ENCODE data around the gene B9D1. TPM values are rescaled to one million over a fixed set of nuclear protein-coding genes. Genes with fewer than 3 reads are reported as not detected.

B9D1 gene
- total and polyA plus RNA-seq, 9 of the 15 experiments (the other 6 are each of a cell fraction or from before 2014, with no cell fraction given) = 8.9 to 28.0 (median 17.9) TPM

- no peak for TF ChIP-seq CREM (IDR thresholded peaks at IDR 0.05; ENCODE audit: low read depth)
- TF ChIP-seq ATF1 (CRISPR knock-in tag; IDR thresholded peaks at IDR 0.05) = no peak
- TF ChIP-seq ATF1 (tag; IDR thresholded peaks at IDR 0.05) = no peak
- no peak for TF ChIP-seq CBFB (CRISPR knock-in tag; IDR thresholded peaks at IDR 0.05)
These were observed 50.9 kb downstream of the B9D1 start (continued) for GRCh38 chr17:19311421-19312215.

DNA sequence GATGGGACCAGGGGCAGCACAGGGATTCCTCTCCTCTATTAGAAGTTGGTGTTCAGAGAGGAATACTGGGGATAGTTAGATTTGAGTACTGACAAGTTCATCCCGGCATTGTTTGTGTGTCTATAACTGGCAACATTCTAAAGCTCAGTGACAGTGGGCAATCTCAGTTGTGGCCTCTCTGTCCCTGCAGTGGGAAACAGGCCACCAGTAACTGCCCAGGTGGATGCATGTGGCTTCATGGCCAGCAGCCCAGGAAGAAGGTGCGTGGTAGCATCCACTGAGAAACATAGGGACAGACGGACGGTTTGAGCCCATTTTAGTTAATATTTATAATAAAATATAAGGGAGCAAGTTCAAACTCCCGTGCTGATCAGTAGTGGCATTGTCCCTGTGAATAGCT is 51.5 kb downstream of the B9D1 start:
- Histone ChIP-seq H3K27me3 (ENCODE audit: control insufficient read depth in 2 of 2, insufficient read depth in 2 of 2, low read length in 2 of 2) (no peaks in the 10 kb centered on the region), H3K9me3 (replicated peaks; ENCODE audit: control insufficient read depth, insufficient read depth, low read depth, low read length) (no peaks in the 10 kb centered on the region), H3K79me2 (ENCODE audit: control insufficient read depth, insufficient read depth, low read length) (no peaks in the 10 kb centered on the region), H4K20me1 (replicated peaks; ENCODE audit: control insufficient read depth, insufficient read depth, low read length) (no peaks in the 10 kb centered on the region), H3K9ac (ENCODE audit: insufficient read depth in 1 of 2, low read depth in 2 of 2, low read length in 2 of 2) (no peak overlapping the region), H3K4me2 (ENCODE audit: insufficient read depth, low read length) (no peak overlapping the region), H3K4me3 (no peak overlapping the region), H3K9me1 (ENCODE audit: control insufficient read depth, insufficient read depth, low read length) (no peaks in the 10 kb centered on the region), H2AFZ (ENCODE audit: low read depth, low read length) (no peak overlapping the region), H3K27ac (ENCODE audit: extremely low read depth, low read depth, low read length) (no peak overlapping the region), H3K4me1 (replicated peaks in 1 of 2; ENCODE audit: control insufficient read depth in 2 of 2, insufficient read depth in 2 of 2, low read length in 2 of 2) (peaks cover 4 to 9% of the 10 kb centered on the region in 2 experiments), H3K36me3 (ENCODE audit: control insufficient read depth, insufficient read depth, low read length) (peaks cover 16% of the 10 kb centered on the region; the same call in 2 of the 3 replicates)
- TF ChIP-seq CAMTA2 (CRISPR knock-in tag; conservative IDR thresholded peaks at IDR 0.05) (no peak), ZNF445 (CRISPR knock-in tag; IDR thresholded peaks at IDR 0.05; ENCODE audit: low read depth) (no peak)
- no peak for DNase-seq (ENCODE audit: extremely low read depth in 1 of 4, low spot score in 3 of 4)
- no TSS peak for BruUV-seq (replicated peaks)
- ATAC-seq = no peak
- ChIA-PET POLR2A (no interaction called here), CTCF (ENCODE audit: low intra/inter-chr PET ratio) (no interaction called here)
- no peak for FAIRE-seq
- intact Hi-C loops (cut with micrococcal nuclease) (no loop called here), in situ Hi-C loops (cut with MboI) (no loop called here)
- 77% methylated on average over 5 of the region's 5 CpGs for WGBS (ENCODE audit: insufficient coverage, low coverage, missing lambda C conversion rate)

All from K562 (cell line).